ENCODE measurements around the gene NOTCH2. TPM values are rescaled to one million over a fixed set of nuclear protein-coding genes. Genes with fewer than 3 reads are reported as not detected.

NOTCH2 gene
- total RNA-seq, 1 experiment from 2014 or later: 106 TPM

- no peak for TF ChIP-seq CTCF (conservative IDR thresholded peaks at IDR 0.05)
- TF ChIP-seq EZH2 (IDR thresholded peaks at IDR 0.05; ENCODE audit: low read depth): no peak
- no peak overlapping the region for H3K4me2 ChIP-seq
- H3K27me3 ChIP-seq (ENCODE audit: insufficient read depth, low read depth): no peaks in the 10 kb centered on the region
- H3K36me3 ChIP-seq (ENCODE audit: low read depth): peaks cover 56% of the 10 kb centered on the region
- no peak overlapping the region for H2AFZ ChIP-seq
- no peaks in the 10 kb centered on the region for H3K9me2 ChIP-seq (ENCODE audit: insufficient read depth)
- H3K9me3 ChIP-seq (ENCODE audit: insufficient read depth, low read depth): peaks cover 10% of the 10 kb centered on the region
- intact Hi-C loops (cut with micrococcal nuclease; ENCODE audit: unreplicated experiment): no loop called here
- H3K27ac ChIP-seq: no peak overlapping the region
- no TSS peak for BruUV-seq (replicated peaks)
- CTCF ChIA-PET: no interaction called here
- POLR2A ChIA-PET (ENCODE audit: unreplicated experiment): no interaction called here
- H4K20me1 ChIP-seq (ENCODE audit: insufficient read depth): no peaks in the 10 kb centered on the region
- no peak for DNase-seq
- H3F3A ChIP-seq (ENCODE audit: insufficient read depth, low read depth): peaks cover 5% of the 10 kb centered on the region; the same call in 1 of the 2 replicates
- peaks cover 3% of the 10 kb centered on the region for H3K4me1 ChIP-seq (replicated peaks; ENCODE audit: insufficient read depth)
- H3K79me2 ChIP-seq (ENCODE audit: low read depth): no peaks in the 10 kb centered on the region
- no peak overlapping the region for H3K4me3 ChIP-seq
Observed at GRCh38 chr1:119935373-119935772, 134.1 kb downstream of the NOTCH2 start.

GRCh38 chr1:119933397-119933796 is 136.1 kb downstream of the NOTCH2 start:
- no peak overlapping the region for H3K4me3 ChIP-seq
- H4K20me1 ChIP-seq (ENCODE audit: insufficient read depth): peaks cover 9% of the 10 kb centered on the region; the same call in 1 of the 2 replicates
- H3K79me2 ChIP-seq (ENCODE audit: low read depth): no peaks in the 10 kb centered on the region
- CTCF ChIA-PET: no interaction called here
- H3K27ac ChIP-seq: no peak overlapping the region
- H3K4me2 ChIP-seq: no peak overlapping the region
- peaks cover 17% of the 10 kb centered on the region for H3F3A ChIP-seq (ENCODE audit: insufficient read depth, low read depth)
- TF ChIP-seq CTCF (conservative IDR thresholded peaks at IDR 0.05): no peak
- no peak for TF ChIP-seq EZH2 (IDR thresholded peaks at IDR 0.05; ENCODE audit: low read depth)
- no peaks in the 10 kb centered on the region for H3K27me3 ChIP-seq (ENCODE audit: insufficient read depth, low read depth)
- no TSS peak for BruUV-seq (replicated peaks)
- peaks cover 10% of the 10 kb centered on the region for H3K9me3 ChIP-seq (ENCODE audit: insufficient read depth, low read depth)
- POLR2A ChIA-PET (ENCODE audit: unreplicated experiment): no interaction called here
- no peaks in the 10 kb centered on the region for H3K9me2 ChIP-seq (ENCODE audit: insufficient read depth)
- H3K4me1 ChIP-seq (replicated peaks; ENCODE audit: insufficient read depth): peaks cover 17% of the 10 kb centered on the region
- peaks cover 51% of the 10 kb centered on the region for H3K36me3 ChIP-seq (ENCODE audit: low read depth)
- no peak overlapping the region for H2AFZ ChIP-seq
- no peak for DNase-seq
- intact Hi-C loops (cut with micrococcal nuclease; ENCODE audit: unreplicated experiment): no loop called here

- peak overlapping the region; percentile 44 for H3K27ac ChIP-seq
- peak in 1 of 2 experiments; percentile 75 for DNase-seq
- H3K36me3 ChIP-seq (ENCODE audit: low read depth): peaks cover 60% of the 10 kb centered on the region
- TF ChIP-seq EZH2 (IDR thresholded peaks at IDR 0.05; ENCODE audit: low read depth) (no peak), CTCF (conservative IDR thresholded peaks at IDR 0.05) (no peak)
- H3K79me2 ChIP-seq (ENCODE audit: low read depth): no peaks in the 10 kb centered on the region
- peaks cover 17% of the 10 kb centered on the region for H3F3A ChIP-seq (ENCODE audit: insufficient read depth, low read depth)
- no peaks in the 10 kb centered on the region for H3K27me3 ChIP-seq (ENCODE audit: insufficient read depth, low read depth)
- peaks cover 10% of the 10 kb centered on the region for H3K9me3 ChIP-seq (ENCODE audit: insufficient read depth, low read depth)
- intact Hi-C loops (cut with micrococcal nuclease; ENCODE audit: unreplicated experiment): no loop called here
- H3K4me1 ChIP-seq (replicated peaks; ENCODE audit: insufficient read depth): peaks cover 17% of the 10 kb centered on the region
- CTCF ChIA-PET: no interaction called here
- no peak overlapping the region for H3K4me3 ChIP-seq
- H3K4me2 ChIP-seq: 0 out of 2 replicates have a peak overlapping the region, but pooled peaks have one; percentile 10
- peaks cover 9% of the 10 kb centered on the region; the same call in 1 of the 2 replicates for H4K20me1 ChIP-seq (ENCODE audit: insufficient read depth)
- no peaks in the 10 kb centered on the region for H3K9me2 ChIP-seq (ENCODE audit: insufficient read depth)
- BruUV-seq (replicated peaks): no TSS peak
- POLR2A ChIA-PET (ENCODE audit: unreplicated experiment): no interaction called here
- no peak overlapping the region for H2AFZ ChIP-seq
Observed at GRCh38 chr1:119929643-119930315, 139.7 kb downstream of the NOTCH2 start.

All from PC-9 (cell line).